HS-27A (cell line): Measurements from ENCODE around the gene IL1RL2.

ENCODE experiments used
- DNase-seq: peaks from one replicate; pipeline ENCODE4 v3.0.0-alpha.2; 2012; ENCODE audit warnings: low read depth, missing footprints

IL1RL2 gene

DNA sequence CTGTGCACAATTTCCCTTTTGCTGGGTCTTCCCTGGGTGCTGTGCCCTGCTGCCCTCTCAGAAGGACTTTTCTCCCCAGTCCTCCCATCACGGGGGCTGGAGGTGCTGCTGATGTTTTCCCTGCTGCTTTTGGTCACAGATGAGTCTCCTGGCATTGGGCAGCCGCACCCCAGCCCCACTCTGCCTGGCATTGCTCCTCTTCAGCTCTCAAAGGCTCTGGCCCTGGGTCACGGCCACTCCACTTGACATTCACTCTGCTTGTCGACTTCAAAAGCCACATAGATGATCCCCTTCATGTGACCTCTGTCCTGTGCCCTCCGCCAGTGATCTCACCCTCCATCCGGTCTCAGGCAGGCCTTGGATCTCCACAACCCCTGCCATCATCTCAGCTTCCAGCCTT is 81.0 kb downstream of the IL1RL2 start:
- DNase-seq, result no peak

DNA sequence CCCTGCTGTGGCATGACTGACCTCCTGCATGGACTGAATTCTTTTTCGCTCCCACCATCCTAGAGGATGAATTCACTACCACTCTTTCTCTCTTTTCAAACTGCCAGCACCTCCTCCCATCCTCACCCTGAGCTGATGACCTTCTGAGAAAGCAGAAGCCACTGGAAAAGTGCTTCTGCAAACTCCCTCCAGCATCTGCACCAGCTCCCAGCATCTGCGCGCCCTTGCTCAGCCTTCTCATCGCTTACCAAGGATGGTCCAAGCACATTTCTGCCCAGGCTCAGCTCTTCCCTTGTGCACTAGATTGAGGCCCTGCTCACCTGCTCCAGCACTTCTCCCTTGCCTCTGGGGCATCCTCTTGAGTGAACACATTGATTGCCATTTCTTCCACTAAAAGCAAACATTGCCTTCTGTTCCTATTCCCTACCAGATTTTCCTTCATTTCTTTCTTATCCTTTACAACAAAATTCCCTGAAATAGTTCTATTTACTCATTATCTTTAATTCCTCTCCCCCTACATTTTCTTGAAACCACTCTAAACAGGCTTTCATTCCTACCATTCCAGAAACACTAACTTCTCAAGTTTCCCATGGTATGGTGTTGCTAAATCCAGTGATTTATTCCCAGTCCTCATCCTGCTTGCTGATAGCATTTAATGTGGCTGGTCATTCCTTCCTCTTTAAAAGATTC is 81.8 kb downstream of the IL1RL2 start:
- no peak for DNase-seq

DNA sequence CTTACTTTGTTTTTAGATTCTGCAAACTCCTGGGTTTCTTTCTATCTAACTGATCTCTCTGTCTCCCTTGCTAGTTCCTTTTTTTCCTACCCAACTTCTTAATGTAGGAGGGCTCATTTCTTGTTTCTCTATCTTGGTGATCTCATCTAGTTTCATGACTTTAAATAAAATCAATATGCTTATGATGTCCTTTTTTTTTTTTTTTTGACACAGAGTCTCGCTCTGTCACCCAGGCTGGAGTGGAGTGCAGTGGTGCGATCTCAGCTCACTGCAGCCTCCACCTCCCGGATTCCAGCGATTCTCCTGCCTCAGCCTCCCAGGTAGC is 82.3 kb downstream of the IL1RL2 start:
- no peak for DNase-seq

DNA sequence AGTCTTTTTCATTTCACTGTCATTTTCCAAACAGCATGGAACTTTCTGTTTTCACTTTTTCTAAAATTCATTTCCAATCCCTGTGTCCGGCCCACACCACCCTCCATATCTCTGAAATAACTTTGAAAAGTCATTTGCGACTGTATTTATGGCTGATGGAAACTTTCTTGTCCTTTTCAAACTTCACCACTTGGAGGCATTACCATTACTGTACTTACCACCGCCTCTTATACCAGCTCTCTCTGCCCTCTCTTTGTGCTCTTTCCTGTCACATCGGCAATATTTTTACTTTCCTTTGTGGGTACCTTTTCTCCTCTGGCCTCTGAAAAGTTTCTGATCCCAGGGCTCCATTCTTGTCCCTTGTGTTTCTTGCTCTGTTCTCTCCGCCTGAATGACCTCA is 85.0 kb downstream of the IL1RL2 start:
- DNase-seq, result no peak

DNA sequence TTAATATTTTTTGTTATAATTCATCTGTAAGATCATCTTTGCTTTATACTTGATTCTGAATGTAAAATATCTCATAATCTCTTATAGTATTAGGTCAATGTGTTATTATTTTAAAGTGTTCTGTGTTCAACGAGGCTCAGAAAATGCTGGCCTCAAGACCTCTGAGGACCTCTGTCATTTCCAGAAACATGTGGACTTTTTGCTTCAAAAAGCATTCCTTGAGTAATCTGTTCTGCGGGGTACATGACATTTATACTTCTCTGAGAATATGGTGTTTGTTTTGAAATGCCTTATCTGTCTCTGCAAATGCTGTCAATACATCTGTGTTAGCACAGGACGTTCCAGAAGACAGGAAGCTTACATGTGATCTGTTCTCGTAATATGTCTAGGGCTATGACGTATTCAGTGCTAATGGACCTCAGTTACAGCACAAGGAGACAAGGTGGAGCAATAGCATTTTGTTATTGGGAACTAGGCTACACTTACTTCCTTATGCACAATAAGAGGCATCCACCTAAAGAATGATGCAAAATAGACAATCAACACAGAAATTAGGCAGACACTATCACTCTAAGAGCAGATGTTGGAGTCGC is 86.9 kb downstream of the IL1RL2 start:
- DNase-seq, result no peak

DNA sequence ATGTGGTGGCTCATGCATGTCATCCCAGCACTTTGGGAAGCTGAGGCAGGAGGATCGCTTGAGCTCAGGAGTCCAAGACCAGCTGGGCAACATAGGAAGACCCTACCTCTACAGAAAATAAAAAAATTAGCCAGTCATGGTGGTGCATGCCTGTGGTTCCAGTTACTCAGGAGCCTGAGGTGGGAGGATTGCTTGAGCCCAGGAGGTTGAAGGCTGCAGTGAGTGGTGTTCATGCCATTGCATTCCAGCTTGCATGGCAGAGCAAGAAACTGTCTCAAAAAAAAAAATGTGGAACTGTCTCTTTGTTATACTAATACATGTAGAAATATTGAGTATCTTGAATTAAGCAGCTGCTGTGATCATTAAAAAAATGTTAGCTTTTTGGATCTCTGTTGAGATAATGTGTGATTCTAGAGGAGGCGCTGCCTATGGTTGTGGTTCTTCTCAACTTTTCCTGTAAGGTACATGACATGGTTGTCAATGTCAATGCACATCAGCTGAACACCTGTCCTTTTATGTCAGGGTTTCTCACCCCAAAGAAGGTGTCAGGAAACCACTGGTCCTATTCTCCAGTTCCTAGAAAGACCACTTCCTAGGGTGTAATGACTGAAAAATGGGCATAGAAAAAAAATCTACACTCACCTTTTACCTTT is 89.9 kb downstream of the IL1RL2 start:
- DNase-seq, result no peak

DNA sequence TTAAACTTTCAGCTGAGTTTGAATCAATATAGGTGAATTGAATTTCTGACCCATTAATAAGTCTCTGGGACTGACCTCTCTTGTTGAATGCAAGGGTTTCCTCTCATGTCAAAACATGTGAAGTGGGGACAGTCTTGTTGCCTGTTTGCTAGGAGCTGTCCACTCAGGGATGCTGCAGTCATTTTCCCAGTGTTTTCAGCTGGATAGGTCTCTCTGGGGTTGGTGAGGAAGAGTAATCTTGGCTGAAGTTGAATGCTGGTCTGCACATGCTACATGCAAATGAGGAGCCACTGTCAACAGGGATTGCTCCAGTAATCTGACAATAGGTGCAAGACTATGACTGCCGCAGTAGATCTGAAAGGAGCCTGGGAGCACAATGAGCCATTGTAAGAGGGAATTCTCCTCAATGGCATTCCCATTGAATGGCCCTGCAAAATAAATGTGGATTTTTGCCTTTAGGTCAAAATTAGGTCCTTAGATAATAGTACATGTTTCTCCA is 90.4 kb downstream of the IL1RL2 start:
- DNase-seq, result no peak

DNA sequence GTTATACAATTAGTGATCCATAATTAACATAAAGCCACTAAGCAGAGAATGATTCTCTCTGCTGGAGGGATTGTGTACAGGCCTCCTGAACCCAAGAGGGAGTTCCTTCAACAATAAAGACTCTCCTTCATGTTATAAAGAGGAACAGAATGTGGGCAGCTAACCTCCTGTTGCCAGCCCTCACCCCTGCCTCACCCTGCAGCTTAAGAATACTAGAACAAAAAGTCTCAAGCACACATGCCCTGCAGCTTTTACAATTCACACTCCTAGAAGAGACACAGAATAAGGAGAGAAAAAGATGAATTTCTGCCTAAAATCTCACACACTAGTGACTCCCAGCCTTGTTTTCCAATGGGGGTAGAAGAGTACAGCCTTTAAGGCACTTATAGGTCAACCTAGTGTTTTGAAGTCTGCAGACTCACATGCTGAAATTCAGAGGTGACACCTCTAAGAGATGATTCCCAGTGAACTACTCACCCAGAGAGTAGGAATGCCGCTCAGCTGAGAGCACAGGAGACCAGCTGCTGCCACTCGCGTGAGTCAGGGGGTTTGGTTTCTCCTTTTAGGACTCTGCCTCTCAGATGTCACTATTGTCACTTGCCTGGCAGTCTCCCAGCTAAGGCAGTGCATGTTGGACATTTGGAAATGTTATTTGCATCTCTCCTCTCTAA is 92.0 kb downstream of the IL1RL2 start:
- DNase-seq, result no peak

DNA sequence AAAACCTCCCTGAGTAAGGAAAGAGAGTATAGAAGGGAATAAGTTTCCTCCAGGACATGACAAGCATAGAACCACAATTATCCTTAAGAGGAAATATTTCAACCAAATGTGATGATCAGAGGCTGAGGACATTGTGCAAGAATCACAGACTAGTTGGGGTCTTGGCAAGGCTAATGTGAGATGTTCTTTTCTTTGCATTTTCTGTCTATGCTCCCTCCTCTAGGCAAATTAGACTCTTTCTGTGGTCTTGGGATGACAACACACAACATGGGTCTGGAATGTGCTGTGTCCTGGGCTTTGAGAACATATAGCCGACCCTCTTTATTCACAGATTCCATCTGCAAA is 92.5 kb downstream of the IL1RL2 start:
- DNase-seq, result no peak

DNA sequence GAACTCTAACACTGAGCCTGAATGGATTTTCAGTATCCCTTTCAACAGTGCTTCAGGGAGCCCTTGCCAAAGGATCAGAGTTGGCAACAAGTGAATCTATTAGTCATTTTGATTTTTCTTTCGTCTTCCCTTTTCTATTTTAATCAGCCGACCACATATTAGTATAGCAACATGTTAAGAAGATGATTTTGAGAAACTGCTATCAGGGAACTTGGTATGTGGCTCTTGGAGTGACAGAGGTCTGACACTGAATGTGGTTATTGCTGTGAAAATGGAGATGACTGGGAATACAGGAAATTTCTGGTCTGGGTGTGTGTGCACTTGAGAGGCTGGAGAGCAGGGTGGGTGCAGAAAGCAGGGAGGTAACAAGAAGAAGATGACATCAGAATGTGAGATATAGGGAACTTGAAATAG is 95.9 kb downstream of the IL1RL2 start:
- no peak for DNase-seq

DNA sequence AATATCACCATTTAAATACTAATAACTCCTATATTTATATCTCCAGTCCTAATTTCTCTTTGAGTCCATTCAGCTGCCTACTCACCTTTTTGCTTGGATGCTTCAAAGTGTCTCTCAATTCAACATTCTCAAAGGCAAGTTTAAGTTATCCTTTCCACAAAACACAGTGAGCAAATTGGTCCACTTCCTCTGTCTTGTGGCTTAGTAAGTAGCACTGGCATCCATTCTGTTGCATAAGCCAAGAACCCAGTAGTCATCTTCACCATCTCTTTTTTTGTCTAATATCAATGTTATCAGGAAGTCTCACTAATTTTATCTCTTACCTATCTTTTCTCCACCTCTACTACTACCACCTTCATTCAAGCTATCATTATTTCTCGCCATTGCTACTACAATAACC is 97.2 kb downstream of the IL1RL2 start:
- DNase-seq, result no peak

DNA sequence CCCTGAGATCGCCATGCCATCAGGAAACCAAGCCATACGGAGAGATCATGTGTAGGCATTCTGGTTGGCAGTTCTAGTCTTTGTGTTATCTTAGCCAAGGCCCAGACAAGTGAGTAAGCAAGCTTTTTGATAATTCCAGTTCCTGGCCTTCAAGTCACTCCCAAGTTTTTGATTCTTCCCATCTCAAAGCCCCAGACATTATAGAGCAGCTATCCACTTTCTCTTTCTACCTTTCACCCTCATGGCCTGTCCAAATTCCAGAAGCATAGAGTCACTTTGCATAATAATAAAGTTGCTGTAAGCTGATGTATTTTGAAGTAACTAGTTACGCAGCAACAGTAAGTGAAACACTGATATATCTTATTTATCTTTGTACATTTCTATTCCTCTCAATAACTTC is 97.8 kb downstream of the IL1RL2 start:
- no peak for DNase-seq

DNA sequence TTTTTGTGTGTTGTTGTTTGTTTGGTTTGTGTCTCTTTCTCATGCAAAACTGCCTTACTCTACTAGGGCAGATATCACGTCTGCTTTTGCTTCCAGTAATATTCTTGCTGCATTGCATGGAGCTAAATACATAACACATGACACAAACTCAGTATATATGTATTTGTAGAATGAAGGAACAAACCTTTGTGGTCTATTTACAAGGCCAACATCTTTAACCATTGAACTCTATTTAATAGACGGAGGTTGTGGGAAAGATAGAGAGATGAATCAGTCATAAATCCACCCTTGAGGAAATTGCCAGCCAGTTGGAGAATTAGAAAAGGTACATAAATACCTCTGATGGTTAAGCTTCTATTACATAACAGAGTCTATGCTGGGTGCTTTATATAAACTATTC is 98.5 kb downstream of the IL1RL2 start:
- no peak for DNase-seq

DNA sequence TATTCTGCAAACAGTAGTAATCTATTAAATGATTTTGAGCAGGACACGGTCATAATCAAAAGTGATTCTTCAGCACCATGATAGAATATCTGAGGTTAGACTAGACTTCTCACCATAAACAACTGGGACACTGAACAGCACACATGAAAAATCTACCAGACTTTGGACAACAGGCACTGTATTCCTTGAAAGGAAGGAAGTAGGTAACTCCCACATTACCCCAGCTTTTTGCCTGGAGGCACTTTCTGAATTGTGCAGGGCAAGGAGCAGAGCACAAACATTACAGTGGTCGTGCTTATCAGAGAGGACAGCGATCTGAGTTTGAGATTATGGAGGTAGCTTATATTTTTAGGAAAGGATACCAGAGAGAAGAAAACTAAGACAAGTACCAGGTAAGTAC is 99.2 kb downstream of the IL1RL2 start:
- DNase-seq, result no peak

DNA sequence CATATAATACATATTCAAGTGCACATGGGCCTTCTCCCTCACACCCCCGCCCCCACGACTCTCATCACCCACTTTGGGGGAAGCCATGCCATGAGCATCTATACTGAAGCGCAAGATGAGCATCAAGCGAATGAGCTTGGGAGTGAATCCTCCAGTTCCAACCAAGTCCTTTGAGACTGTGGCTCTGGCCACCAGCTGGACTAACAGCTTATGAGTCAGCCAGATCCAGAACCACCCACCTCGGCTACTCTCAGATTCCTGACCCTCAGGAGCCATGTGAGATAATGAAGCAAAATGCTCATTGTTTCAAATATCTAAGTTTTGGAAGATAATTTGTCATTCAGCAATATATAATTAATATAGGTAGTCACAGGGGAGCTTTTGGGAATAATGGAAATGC is 102.3 kb downstream of the IL1RL2 start:
- DNase-seq, result no peak
